Kidney capillary endothelial cell (primary cell): ENCODE results near the gene BMAL1.

Source experiments
- DNase-seq: peaks from one replicate; pipeline ENCODE4 v3.0.0-alpha.2; 2018; ENCODE audit warnings: low spot score

BMAL1 gene

DNA sequence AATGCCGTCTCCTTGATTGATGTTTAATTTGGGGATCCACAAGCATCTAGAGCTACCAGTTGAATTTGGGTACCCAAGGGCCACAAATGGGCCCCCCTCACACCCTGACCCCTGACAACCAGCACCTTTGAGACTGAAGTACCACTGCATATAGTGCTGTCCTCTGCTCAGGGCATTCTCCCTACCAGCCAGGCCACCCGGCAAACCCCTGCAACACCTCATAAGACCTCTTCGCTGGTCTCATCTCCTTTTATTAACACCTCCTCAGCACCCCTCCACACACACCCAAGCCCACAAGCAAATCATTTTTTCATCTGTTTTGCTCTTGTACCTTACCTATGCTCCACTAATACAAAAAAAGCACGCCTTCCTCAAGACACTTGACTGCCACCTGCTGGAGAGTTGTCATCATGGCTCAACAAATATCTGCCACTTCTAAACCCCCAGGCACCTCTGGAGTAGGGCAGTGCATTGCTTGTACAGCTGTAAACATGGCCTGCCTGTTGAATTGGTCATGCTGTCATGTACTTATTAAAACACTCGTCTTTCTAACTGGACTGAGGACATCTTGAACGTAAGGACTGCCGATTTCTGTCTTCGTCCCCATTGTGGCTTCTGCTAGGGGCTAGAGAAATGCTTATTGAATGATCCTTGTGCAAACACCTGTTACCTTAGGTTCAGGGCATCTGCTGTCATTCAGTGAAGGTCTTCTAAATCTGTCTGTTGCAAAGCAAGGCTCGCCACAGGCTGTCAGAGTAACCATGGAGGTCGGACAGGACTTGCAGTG lies 66.5 kb downstream of the BMAL1 start:
- peak; percentile 77 for DNase-seq

- no peak for DNase-seq
Measured at GRCh38 chr11:13344818-13345217, 67.2 kb downstream of the BMAL1 start.

DNA sequence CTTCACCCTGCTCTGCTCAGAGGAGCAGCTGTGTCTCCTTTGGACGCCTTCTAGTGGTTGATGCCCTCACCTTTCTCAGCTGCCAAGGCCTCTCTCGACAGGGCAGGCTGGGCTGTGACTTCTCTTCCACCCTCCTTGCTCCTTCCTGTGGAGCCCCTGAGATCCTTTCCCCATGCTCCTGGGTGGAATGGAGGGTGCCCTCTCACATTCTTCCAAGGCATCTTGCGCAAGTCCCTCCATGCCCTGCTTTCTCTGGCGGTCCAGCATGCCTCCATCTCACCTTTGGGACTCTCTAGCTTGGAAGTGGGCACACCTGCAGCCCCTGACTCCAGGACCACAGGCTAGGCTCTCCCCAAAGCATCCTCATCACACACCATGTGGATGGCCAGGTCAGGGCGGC lies 68.9 kb downstream of the BMAL1 start:
- DNase-seq: no peak

DNA sequence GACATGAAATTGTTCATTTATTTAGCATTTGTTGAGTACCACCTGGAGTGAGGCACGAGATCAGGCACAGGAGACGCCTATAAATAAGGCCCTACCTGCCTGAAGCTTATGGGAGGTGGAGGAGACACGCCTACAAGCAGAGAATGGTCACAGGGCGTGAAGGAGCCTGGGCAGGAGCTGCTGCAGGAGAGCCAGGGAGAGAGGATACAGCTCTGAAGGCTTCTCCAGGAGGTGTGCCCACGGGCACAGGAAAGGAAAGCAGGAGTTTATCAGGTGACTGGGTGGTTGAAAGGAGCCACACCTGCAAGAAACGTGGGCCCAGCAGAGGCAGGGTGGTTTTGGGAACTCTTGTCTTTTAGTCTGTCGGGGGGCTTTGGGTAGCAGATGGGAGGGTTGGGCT lies 70.3 kb downstream of the BMAL1 start:
- no peak for DNase-seq

DNA sequence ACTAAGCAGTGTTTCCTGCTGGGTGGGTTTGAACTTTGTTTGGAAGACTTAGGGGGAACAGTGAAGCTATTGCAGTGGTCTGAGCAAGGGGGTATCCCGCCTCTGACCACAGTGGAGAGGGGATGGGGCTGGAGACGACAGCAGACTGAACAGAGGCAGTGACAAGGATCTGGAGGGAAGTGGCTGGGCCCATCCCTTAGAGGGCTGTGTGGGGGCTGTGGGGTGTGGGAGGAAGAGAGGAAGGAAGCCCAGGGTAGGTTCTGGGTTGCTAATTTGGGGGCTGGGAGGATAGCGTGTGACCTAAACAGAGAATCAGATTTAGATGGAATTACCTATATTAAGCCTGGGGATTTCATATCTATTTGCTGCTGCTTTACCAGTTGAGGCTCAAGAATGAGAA lies 70.7 kb downstream of the BMAL1 start:
- DNase-seq: no peak

GRCh38 chr11:13349046-13349445 lies 71.5 kb downstream of the BMAL1 start:
- no peak for DNase-seq

GRCh38 chr11:13349581-13349980 lies 72.0 kb downstream of the BMAL1 start:
- DNase-seq: no peak

DNA sequence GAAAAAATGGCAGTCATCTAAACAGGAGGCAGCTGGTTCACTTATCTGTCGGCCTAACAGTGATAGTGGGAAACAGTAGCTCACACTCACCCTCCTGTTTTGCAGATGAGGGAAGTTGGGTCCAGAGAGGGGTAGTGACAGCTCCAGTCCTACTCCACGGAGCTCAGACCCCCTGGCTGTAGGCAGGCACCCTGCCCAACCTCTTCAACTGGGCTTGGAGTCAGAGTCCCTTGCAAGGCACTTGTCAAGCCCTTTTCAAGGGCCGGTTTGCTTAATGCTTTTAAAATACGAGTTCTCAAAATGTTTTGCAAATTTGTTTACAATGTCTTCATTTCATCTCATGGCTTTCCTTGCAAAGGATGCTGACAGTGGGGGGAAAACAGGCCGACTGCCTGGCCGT lies 75.1 kb downstream of the BMAL1 start:
- DNase-seq: no peak

- DNase-seq: no peak
Measured at GRCh38 chr11:13354335-13354734, 76.7 kb downstream of the BMAL1 start.

GRCh38 chr11:13355191-13355590 lies 77.6 kb downstream of the BMAL1 start:
- no peak for DNase-seq

DNA sequence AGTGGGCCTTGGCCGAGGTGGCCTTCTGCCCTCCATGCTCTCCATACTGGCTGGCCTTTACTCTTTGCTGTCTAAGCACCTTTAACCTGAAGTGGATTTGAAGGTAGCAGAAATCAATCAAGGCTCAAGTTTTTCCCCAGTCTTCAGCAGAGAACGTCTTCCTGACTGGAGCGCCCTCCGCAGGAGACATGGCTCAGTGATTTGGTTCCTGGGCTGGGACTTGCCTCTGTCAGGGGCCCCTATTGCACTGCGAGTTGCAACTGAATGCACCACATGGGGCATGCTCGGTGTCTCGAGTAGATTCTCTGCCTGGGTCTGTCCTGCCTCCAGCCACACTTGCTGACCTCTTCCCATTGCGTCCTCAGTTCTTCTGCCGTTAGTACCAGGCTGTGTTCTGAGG lies 79.6 kb downstream of the BMAL1 start:
- no peak for DNase-seq

- DNase-seq: no peak
Measured at GRCh38 chr11:13358596-13359270, 81.1 kb downstream of the BMAL1 start.

- DNase-seq: no peak
Measured at GRCh38 chr11:13362596-13363109, 85.1 kb downstream of the BMAL1 start.

DNA sequence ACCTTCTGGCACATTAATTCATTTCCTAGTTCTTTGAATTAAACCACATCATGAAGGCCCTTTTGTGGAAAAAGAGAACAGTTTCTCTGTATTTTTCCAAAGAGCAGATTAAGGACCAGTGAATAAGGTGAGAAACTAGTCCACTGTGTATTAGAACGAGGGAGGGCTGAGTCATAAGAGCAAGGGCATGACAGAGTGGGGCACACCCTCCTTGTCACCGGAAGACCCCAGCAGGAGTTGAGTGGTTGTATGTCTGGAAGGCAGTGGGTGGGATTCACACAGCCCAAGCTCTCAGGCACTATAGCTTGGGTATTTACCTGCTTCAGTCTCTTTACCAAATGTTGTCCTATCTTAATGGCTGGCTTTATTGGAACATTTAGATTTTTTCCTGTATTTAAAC lies 86.8 kb downstream of the BMAL1 start:
- no peak for DNase-seq

DNA sequence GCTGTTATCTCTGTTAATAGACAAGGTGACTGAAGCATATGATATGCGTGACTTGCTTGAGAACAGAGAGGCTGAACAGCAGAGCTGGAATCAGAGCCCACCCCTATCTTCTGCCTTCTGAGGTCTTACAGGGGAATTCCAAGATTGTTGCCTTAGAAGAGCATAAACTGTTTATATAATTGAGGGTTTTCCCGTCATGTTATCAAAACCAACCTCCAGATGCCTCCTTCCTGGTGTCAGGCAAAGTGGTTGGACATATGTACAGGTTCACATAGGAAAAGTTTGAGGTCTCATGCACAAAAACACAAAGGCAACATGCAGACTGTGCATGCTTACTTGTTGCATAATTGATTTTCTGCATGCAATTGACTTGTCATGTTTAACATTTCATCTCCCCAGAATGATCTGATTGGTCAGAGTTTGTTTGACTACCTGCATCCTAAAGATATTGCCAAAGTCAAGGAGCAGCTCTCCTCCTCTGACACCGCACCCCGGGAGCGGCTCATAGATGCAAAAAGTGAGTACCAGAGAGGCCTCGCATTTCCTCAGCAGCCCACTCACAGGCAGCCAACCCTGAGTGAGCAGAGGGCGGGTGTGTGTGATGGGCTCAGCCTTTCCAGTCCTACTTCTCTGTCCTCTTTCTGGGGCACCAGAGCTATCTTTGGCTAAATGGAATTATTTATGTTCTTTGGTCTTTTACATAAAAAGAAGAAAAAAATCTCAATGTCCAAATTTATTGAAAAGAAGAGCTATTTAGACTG lies 88.9 kb downstream of the BMAL1 start:
- DNase-seq: no peak

DNA sequence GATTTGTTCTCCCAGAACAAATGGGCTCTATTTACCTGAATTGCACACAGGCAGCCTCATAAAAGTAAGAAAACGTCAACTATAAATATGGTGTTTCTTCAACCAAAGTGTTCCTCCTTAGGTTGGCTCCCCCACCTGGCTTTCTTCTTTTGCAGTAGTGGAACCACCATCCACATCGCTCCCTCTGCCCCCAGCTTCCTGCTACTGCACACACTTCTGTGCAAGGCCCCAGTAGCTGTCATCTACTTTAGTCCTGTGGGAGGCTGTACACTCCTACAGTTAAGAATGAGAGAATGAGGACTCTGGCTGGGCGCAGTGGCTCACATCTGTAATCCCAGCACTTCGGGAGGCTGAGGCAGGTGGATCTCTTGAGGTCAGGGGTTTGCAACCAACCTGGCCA lies 89.5 kb downstream of the BMAL1 start:
- no peak for DNase-seq

DNA sequence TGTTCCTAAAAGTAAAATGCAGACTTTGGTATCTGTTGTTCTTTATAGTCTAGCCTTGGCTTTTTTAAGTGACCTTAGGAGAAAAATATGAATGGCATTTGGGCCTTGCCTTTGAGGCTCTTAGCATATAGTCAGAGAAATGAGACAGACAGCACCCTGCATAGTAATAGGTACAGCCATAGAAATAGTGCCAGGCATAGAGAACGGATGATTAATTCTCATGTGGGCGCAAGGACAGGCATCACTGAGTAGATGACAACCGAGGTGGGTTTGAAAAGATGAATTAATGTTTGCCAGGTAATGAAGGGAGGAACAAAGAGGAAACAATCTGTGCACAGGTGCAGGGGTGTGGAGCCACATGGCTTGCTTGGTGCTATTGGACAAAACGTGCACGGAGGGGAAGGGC lies 90.5 kb downstream of the BMAL1 start:
- DNase-seq: no peak

DNA sequence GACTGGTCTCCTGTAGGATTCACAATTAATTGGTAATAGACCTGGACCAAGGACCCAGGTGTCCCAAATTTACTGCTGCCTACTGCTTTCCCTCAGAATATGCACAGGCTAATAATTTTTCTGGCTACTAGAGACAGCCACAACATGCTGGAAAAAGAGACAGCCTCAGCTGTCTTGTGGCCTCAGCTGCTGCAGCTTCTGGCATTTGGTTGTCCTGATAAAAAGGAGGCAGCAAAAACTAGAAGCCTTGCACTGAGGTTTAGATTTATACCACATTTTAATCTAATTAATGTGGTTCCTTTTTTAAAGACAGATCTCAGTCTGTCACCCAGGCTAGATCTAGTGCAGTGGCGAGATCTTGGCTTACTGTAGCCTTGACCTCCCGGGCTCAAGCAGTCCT lies 95.6 kb downstream of the BMAL1 start:
- no peak for DNase-seq

GRCh38 chr11:13375798-13376197 lies 98.2 kb downstream of the BMAL1 start:
- DNase-seq: no peak

GRCh38 chr11:13376402-13376801 lies 98.8 kb downstream of the BMAL1 start:
- no peak for DNase-seq

- DNase-seq: no peak
Measured at GRCh38 chr11:13376838-13377237, 99.2 kb downstream of the BMAL1 start.

DNA sequence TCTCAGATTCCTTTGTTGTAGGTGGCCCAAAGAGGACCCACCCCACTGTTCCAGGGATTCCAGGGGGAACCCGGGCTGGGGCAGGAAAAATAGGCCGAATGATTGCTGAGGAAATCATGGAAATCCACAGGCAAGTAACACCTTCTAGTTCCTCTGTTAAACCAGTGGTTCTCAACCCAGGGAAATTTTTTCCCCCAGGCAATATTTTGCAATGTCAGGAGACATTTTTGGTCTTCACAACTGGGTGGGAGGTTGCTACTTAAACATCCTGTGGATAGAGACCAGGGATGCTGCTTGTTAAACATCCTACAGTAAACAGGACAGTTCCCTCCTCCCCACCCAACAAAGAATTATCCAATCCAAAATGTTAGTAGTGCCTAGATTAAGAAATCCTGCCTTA lies 100.7 kb downstream of the BMAL1 start:
- DNase-seq: no peak

GRCh38 chr11:13380731-13381130 lies 103.1 kb downstream of the BMAL1 start:
- no peak for DNase-seq
